Neural cell (in vitro differentiated cells): ENCODE measurements around the gene MTOR. TPM values are rescaled to one million over a fixed set of nuclear protein-coding genes. Genes with fewer than 3 reads are reported as not detected.

ENCODE experiments used
- H2AFZ ChIP-seq: fragments of 200-600, 300-800 bp; sonication (generic), shearing (Covaris generic); 2 replicates; pipeline ENCODE4 v1.6.0; 2014; ENCODE audit warnings: low read depth, mild to moderate bottlenecking, antibody characterized with exemption, low read length, moderate library complexity
- H3F3A ChIP-seq: fragments of 200-600 bp; shearing (Covaris generic); 2 replicates; pipeline ENCODE4 v1.6.1; 2016; ENCODE audit warnings: mild to moderate bottlenecking, moderate library complexity, mixed read lengths, antibody characterized with exemption, low read length; ENCODE audit not compliant: insufficient read depth, poor library complexity, severe bottlenecking
- H3K27ac ChIP-seq: fragments of 200-600, 300-800 bp; sonication (generic), shearing (Covaris generic); 2 replicates; pipeline ENCODE4 v1.5.1; 2014; ENCODE audit warnings: mild to moderate bottlenecking, low read length, moderate library complexity
- H3K27me3 ChIP-seq: fragments of 300-800, 200-600 bp; sonication (generic), shearing (Covaris generic); 2 replicates; pipeline ENCODE4 v1.6.0; 2014; ENCODE audit warnings: mild to moderate bottlenecking, low read depth, low read length, moderate library complexity; ENCODE audit not compliant: insufficient read depth
- H3K36me3 ChIP-seq: fragments of 300-800, 200-600 bp; sonication (generic), shearing (Covaris generic); 2 replicates; pipeline ENCODE4 v1.5.1; 2014; ENCODE audit warnings: mild to moderate bottlenecking, antibody characterized with exemption, low read length, moderate library complexity; ENCODE audit not compliant: insufficient read depth
- H3K4me2 ChIP-seq: fragments of 300-800, 200-600 bp; sonication (generic), shearing (Covaris generic); 2 replicates; pipeline ENCODE4 v1.6.0; 2014; ENCODE audit warnings: mild to moderate bottlenecking, low read length
- H3K4me3 ChIP-seq: fragments of 300-800, 200-600 bp; sonication (generic), shearing (Covaris generic); 2 replicates; pipeline ENCODE4 v1.5.1; 2014; ENCODE audit warnings: mild to moderate bottlenecking, low read length, moderate library complexity
- H3K79me2 ChIP-seq: fragments of 200-600 bp; shearing (Covaris generic); replicated peaks from 2 replicates; pipeline ENCODE4 v1.6.0; 2014; ENCODE audit warnings: mild to moderate bottlenecking, low read length, moderate library complexity; ENCODE audit not compliant: insufficient read depth
- H3K9ac ChIP-seq: fragments of 300-800, 200-600 bp; sonication (generic), shearing (Covaris generic); 2 replicates; pipeline ENCODE4 v1.6.1; 2016; ENCODE audit warnings: mild to moderate bottlenecking, low read length, mixed read lengths
- H3K9me2 ChIP-seq: fragments of 200-600 bp; shearing (Covaris generic); 2 replicates; pipeline ENCODE4 v1.6.1; 2016; ENCODE audit warnings: mild to moderate bottlenecking, low read length, mixed read lengths; ENCODE audit not compliant: insufficient read depth
- H3K9me3 ChIP-seq: fragments of 200-600, 300-800 bp; sonication (generic), shearing (Covaris generic); 2 replicates; pipeline ENCODE4 v1.6.1; 2016; ENCODE audit warnings: mild to moderate bottlenecking, mixed run types, low read length, moderate library complexity, mixed read lengths
- H4K20me1 ChIP-seq: fragments of 200-600 bp; shearing (Covaris generic); 2 replicates; pipeline ENCODE4 v1.6.1; 2016; ENCODE audit warnings: mild to moderate bottlenecking, mixed run types; ENCODE audit not compliant: insufficient read depth
- EP300 ChIP-seq: fragments of 450-650 bp; conservative IDR thresholded peaks from 2 replicates; pipeline ENCODE4 v1.6.1; 2014; ENCODE audit warnings: antibody characterized with exemption, mild to moderate bottlenecking, moderate library complexity; ENCODE audit not compliant: poor library complexity, severe bottlenecking
- EZH2 ChIP-seq: fragments of 200-600, 300-800 bp; shearing (Covaris generic), sonication (generic); IDR thresholded peaks from 2 replicates; pipeline ENCODE4 v1.6.1; 2014; ENCODE audit warnings: antibody characterized with exemption, low read length, borderline replicate concordance, mild to moderate bottlenecking; ENCODE audit not compliant: insufficient read depth, poor library complexity, severe bottlenecking
- MXI1 ChIP-seq: fragments of 450-650 bp; conservative IDR thresholded peaks from 2 replicates; pipeline ENCODE4 v1.6.1; 2014; ENCODE audit warnings: antibody characterized with exemption, mild to moderate bottlenecking; ENCODE audit not compliant: poor library complexity, severe bottlenecking
- POLR2AphosphoS5 ChIP-seq: IDR thresholded peaks from 2 replicates; pipeline ENCODE4 v1.6.1; 2012
- RAD21 ChIP-seq: fragments of 450-650 bp; conservative IDR thresholded peaks from 2 replicates; pipeline ENCODE4 v1.6.1; 2014; ENCODE audit warnings: antibody characterized with exemption, mild to moderate bottlenecking, moderate library complexity
- SMC3 ChIP-seq: fragments of 450-650 bp; conservative IDR thresholded peaks from 2 replicates; pipeline ENCODE4 v1.6.1; 2014; ENCODE audit warnings: antibody characterized with exemption, mild to moderate bottlenecking, moderate library complexity; ENCODE audit not compliant: poor library complexity
- TAF1 ChIP-seq: IDR thresholded peaks from 2 replicates; pipeline ENCODE4 v1.6.1; 2012; ENCODE audit warnings: low read depth
- polyA minus RNA-seq: library from RNA; depleted of rRNA, polyadenylated mRNA; stranded (reverse); fragments of >200 nt; gene quantifications from 2 replicates; pipeline ENCODE4 v1.2.3, GENCODE V29; 2014
- polyA plus RNA-seq: library from polyadenylated mRNA; depleted of rRNA; stranded (reverse); fragments of >200 nt; gene quantifications from 2 replicates; pipeline ENCODE4 v1.2.3, GENCODE V29; 2014
- TF ChIP-seq, protein P1 (sequence below): fragments of 450-650 bp; IDR thresholded peaks from 2 replicates; pipeline ENCODE4 v1.5.1; 2014; ENCODE audit warnings: antibody characterized with exemption, mild to moderate bottlenecking, moderate library complexity; ENCODE audit not compliant: poor library complexity, severe bottlenecking
- TF ChIP-seq, protein P2 (sequence below): IDR thresholded peaks from 2 replicates; pipeline ENCODE4 v1.6.1; 2012; ENCODE audit warnings: borderline replicate concordance

The MTOR gene
- polyA plus RNA-seq (41.2 and 44.9 TPM in 2 replicates), polyA minus RNA-seq (57.9 and 58.0 TPM in 2 replicates)

- H3K9me3 ChIP-seq, result no peaks in the 10 kb centered on the region
- no peaks in the 10 kb centered on the region for H3K27me3 ChIP-seq
- peak within 1 kb of the TSS; percentile 88 for H3K9ac ChIP-seq
- peak within 1 kb of the TSS; percentile 65 for H2AFZ ChIP-seq
- no peaks in the 10 kb centered on the region for H3K9me2 ChIP-seq
- peak within 1 kb of the TSS; percentile 86 for H3K4me3 ChIP-seq
- peaks cover 10% of the 10 kb centered on the region for H3K79me2 ChIP-seq
- H3K4me2 ChIP-seq, result peak within 1 kb of the TSS; percentile 83
- H3F3A ChIP-seq, result no peaks in the 10 kb centered on the region
- H3K36me3 ChIP-seq, result no peaks in the 10 kb centered on the region
- no peaks in the 10 kb centered on the region for H4K20me1 ChIP-seq
- H3K27ac ChIP-seq, result peak within 1 kb of the TSS; percentile 74
- TF ChIP-seq, protein P1, sequence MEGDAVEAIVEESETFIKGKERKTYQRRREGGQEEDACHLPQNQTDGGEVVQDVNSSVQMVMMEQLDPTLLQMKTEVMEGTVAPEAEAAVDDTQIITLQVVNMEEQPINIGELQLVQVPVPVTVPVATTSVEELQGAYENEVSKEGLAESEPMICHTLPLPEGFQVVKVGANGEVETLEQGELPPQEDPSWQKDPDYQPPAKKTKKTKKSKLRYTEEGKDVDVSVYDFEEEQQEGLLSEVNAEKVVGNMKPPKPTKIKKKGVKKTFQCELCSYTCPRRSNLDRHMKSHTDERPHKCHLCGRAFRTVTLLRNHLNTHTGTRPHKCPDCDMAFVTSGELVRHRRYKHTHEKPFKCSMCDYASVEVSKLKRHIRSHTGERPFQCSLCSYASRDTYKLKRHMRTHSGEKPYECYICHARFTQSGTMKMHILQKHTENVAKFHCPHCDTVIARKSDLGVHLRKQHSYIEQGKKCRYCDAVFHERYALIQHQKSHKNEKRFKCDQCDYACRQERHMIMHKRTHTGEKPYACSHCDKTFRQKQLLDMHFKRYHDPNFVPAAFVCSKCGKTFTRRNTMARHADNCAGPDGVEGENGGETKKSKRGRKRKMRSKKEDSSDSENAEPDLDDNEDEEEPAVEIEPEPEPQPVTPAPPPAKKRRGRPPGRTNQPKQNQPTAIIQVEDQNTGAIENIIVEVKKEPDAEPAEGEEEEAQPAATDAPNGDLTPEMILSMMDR, result peak; percentile 46
- TF ChIP-seq, protein P2, sequence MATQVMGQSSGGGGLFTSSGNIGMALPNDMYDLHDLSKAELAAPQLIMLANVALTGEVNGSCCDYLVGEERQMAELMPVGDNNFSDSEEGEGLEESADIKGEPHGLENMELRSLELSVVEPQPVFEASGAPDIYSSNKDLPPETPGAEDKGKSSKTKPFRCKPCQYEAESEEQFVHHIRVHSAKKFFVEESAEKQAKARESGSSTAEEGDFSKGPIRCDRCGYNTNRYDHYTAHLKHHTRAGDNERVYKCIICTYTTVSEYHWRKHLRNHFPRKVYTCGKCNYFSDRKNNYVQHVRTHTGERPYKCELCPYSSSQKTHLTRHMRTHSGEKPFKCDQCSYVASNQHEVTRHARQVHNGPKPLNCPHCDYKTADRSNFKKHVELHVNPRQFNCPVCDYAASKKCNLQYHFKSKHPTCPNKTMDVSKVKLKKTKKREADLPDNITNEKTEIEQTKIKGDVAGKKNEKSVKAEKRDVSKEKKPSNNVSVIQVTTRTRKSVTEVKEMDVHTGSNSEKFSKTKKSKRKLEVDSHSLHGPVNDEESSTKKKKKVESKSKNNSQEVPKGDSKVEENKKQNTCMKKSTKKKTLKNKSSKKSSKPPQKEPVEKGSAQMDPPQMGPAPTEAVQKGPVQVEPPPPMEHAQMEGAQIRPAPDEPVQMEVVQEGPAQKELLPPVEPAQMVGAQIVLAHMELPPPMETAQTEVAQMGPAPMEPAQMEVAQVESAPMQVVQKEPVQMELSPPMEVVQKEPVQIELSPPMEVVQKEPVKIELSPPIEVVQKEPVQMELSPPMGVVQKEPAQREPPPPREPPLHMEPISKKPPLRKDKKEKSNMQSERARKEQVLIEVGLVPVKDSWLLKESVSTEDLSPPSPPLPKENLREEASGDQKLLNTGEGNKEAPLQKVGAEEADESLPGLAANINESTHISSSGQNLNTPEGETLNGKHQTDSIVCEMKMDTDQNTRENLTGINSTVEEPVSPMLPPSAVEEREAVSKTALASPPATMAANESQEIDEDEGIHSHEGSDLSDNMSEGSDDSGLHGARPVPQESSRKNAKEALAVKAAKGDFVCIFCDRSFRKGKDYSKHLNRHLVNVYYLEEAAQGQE, result peak; percentile 49
- peak; percentile 26 for TF ChIP-seq RAD21
- peak; percentile 74 for TF ChIP-seq MXI1
- peak; percentile 51 for TF ChIP-seq SMC3
- TF ChIP-seq EP300, result peak; percentile 54
- TF ChIP-seq POLR2AphosphoS5, result peak; percentile 78
- TF ChIP-seq EZH2, result no peak
- TF ChIP-seq TAF1, result no peak
Observed at GRCh38 chr1:11262171-11263049, at the start of gene MTOR. Gene MTOR (minus strand): TSS chr1:11262551. CDS start chr1:11259409, 3,142 bp downstream.

DNA sequence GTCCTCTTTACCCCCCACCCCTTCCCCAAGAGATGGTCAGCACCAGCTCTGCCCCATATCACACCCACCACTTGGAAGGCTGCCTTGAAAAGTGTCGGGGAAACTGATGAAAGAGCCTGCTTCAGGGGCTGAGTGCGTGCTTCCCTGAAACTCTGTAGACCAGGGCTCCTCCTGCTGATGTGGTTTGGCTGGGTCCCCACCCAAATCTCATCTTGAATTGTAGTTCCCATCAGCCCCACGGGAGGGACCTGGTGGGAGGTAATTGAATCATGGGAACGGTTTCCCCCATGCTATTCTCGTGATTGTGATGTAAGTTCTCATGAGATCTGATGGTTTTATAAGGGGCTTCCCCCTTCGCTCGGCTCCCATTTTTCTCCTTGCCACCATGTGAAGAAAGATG is 47.0 kb upstream of the MTOR start:
- no peak overlapping the region for H2AFZ ChIP-seq
- no peak overlapping the region for H3K4me2 ChIP-seq
- H4K20me1 ChIP-seq, result no peaks in the 10 kb centered on the region
- H3K9ac ChIP-seq, result no peak overlapping the region
- H3K27ac ChIP-seq, result no peak overlapping the region
- no peak overlapping the region for H3K4me3 ChIP-seq
- no peaks in the 10 kb centered on the region for H3F3A ChIP-seq
- no peaks in the 10 kb centered on the region for H3K9me3 ChIP-seq
- no peaks in the 10 kb centered on the region for H3K27me3 ChIP-seq
- no peak for TF ChIP-seq EP300
- TF ChIP-seq POLR2AphosphoS5, result no peak
- TF ChIP-seq RAD21, result no peak
- no peaks in the 10 kb centered on the region for H3K36me3 ChIP-seq
- no peaks in the 10 kb centered on the region for H3K9me2 ChIP-seq
- no peaks in the 10 kb centered on the region for H3K79me2 ChIP-seq
